Ishikawa (cell line): Measurements from ENCODE around the gene UTY.

ENCODE experiments used
- EP300 ChIP-seq: IDR thresholded peaks from 2 replicates; pipeline ENCODE4 v1.6.1; 2012; ENCODE audit warnings: borderline replicate concordance
- RAD21 ChIP-seq: IDR thresholded peaks from 2 replicates; pipeline ENCODE4 v1.6.1; 2012; ENCODE audit warnings: low read depth
- TF ChIP-seq, protein P1 (sequence below): IDR thresholded peaks from 2 replicates; pipeline ENCODE4 v1.6.1; 2012; ENCODE audit warnings: low read depth, mild to moderate bottlenecking

DNA sequence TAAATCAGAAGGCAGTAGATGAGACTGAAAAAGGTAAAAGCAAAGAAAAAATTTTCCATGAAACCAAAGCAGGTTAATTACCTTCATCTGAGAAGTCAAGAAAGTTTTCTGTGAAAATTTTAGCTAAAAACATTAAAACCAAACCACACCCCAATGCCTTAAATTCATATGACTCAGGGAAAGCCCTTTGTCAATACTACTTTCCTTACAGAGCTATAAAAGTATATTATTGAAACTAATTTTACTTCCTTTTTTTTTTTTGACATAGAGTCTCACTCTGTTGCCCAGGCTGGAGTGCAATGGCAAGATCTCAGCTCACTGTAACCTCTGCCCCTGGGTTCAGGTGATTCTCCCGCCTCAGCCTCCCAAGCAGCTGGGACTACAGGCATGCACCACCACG lies 117.2 kb downstream of the UTY start:
- TF ChIP-seq EP300 (no peak), RAD21 (no peak)
- TF ChIP-seq, protein P1, sequence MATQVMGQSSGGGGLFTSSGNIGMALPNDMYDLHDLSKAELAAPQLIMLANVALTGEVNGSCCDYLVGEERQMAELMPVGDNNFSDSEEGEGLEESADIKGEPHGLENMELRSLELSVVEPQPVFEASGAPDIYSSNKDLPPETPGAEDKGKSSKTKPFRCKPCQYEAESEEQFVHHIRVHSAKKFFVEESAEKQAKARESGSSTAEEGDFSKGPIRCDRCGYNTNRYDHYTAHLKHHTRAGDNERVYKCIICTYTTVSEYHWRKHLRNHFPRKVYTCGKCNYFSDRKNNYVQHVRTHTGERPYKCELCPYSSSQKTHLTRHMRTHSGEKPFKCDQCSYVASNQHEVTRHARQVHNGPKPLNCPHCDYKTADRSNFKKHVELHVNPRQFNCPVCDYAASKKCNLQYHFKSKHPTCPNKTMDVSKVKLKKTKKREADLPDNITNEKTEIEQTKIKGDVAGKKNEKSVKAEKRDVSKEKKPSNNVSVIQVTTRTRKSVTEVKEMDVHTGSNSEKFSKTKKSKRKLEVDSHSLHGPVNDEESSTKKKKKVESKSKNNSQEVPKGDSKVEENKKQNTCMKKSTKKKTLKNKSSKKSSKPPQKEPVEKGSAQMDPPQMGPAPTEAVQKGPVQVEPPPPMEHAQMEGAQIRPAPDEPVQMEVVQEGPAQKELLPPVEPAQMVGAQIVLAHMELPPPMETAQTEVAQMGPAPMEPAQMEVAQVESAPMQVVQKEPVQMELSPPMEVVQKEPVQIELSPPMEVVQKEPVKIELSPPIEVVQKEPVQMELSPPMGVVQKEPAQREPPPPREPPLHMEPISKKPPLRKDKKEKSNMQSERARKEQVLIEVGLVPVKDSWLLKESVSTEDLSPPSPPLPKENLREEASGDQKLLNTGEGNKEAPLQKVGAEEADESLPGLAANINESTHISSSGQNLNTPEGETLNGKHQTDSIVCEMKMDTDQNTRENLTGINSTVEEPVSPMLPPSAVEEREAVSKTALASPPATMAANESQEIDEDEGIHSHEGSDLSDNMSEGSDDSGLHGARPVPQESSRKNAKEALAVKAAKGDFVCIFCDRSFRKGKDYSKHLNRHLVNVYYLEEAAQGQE, result no peak
